Keratinocyte (primary cell): ENCODE results near the gene XRCC1.

Experiments used
- EZH2 ChIP-seq: IDR thresholded peaks from one replicate; pipeline ENCODE4 v1.6.1; 2012; ENCODE audit warnings: inconsistent platforms, mild to moderate bottlenecking, low read length, moderate library complexity
- TF ChIP-seq, protein P1 (sequence below), 3 experiments: IDR thresholded peaks in 1 of 3; conservative IDR thresholded peaks in 1 of 3; optimal IDR thresholded peaks in 1 of 3; 2 replicates in 2 of 3; 3 replicates in 1 of 3; pipeline versions ENCODE3 to v1.5.1; 2011; ENCODE audit warnings: low read length in 3 of 3, mild to moderate bottlenecking in 3 of 3, moderate library complexity in 2 of 3, control low read depth in 1 of 3, inconsistent platforms in 1 of 3; ENCODE audit not compliant: insufficient read depth in 2 of 3; ENCODE audit errors: extremely low read depth in 1 of 3

DNA sequence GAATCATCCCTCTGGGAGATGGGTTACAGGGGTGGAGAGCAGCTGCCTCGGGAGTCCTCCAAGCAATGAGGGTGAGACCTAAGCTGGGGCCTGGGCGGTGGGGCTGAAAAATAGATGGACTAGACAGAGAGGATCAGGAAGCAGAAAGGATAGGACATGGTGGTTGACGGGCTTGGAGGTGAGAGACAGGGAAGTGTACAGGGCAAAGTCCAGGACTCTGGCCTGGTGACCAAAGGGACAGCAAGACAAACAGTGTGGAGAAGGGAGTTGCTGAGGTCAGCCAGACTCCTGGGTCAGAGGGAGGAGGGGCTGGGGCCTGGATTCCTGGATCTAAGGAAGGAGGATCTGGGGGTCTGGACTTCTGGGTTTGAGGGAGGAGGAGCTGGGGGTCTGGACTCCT, 76.3 kb downstream of the XRCC1 start:
- TF ChIP-seq, protein P1, sequence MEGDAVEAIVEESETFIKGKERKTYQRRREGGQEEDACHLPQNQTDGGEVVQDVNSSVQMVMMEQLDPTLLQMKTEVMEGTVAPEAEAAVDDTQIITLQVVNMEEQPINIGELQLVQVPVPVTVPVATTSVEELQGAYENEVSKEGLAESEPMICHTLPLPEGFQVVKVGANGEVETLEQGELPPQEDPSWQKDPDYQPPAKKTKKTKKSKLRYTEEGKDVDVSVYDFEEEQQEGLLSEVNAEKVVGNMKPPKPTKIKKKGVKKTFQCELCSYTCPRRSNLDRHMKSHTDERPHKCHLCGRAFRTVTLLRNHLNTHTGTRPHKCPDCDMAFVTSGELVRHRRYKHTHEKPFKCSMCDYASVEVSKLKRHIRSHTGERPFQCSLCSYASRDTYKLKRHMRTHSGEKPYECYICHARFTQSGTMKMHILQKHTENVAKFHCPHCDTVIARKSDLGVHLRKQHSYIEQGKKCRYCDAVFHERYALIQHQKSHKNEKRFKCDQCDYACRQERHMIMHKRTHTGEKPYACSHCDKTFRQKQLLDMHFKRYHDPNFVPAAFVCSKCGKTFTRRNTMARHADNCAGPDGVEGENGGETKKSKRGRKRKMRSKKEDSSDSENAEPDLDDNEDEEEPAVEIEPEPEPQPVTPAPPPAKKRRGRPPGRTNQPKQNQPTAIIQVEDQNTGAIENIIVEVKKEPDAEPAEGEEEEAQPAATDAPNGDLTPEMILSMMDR (optimal IDR thresholded peaks at IDR 0.05 in 1 of 3, IDR thresholded peaks at IDR 0.05 in 1 of 3, conservative IDR thresholded peaks at IDR 0.05 in 1 of 3; ENCODE audit: extremely low read depth in 1 of 3, insufficient read depth in 2 of 3, low read length in 3 of 3): no peak
- no peak for TF ChIP-seq EZH2
